ENCODE results near the gene WRAP53.

Gene WRAP53

GRCh38 chr17:7744416-7744815 lies 56.1 kb downstream of the WRAP53 start:
- H3K4me1 ChIP-seq (ENCODE audit: low read length) = no peaks in the 10 kb centered on the region
- no peaks in the 10 kb centered on the region for H3K9me2 ChIP-seq (replicated peaks; ENCODE audit: insufficient read depth, low read length)
- no peak overlapping the region for H3K4me3 ChIP-seq (ENCODE audit: low read length)
- DNase-seq = no peak
- H3K36me3 ChIP-seq (replicated peaks; ENCODE audit: insufficient read depth, low read length) = no peaks in the 10 kb centered on the region
- no peaks in the 10 kb centered on the region for H3K79me2 ChIP-seq (ENCODE audit: low read length)
- peaks cover 75% of the 10 kb centered on the region for H3K27me3 ChIP-seq (replicated peaks; ENCODE audit: insufficient read depth, low read length)
- H3K27ac ChIP-seq (ENCODE audit: low read length) = no peak overlapping the region
- no peaks in the 10 kb centered on the region for H3F3A ChIP-seq (ENCODE audit: insufficient read depth, low read length)
- H3K9me3 ChIP-seq (replicated peaks; ENCODE audit: insufficient read depth, low read length) = no peaks in the 10 kb centered on the region
- no peak overlapping the region for H2AFZ ChIP-seq (ENCODE audit: low read length)
- no peak overlapping the region for H3K9ac ChIP-seq (ENCODE audit: low read length)
- TF ChIP-seq CTCF (IDR thresholded peaks at IDR 0.05; ENCODE audit: low read length) = no peak
- TF ChIP-seq EZH2 (optimal IDR thresholded peaks at IDR 0.05; ENCODE audit: low read depth, low read length) = no peak
- TF ChIP-seq EZH2phosphoT487 (IDR thresholded peaks at IDR 0.05; ENCODE audit: low read length) = no peak
- H3K4me2 ChIP-seq (ENCODE audit: low read depth, low read length) = no peak overlapping the region
- no peaks in the 10 kb centered on the region for H4K20me1 ChIP-seq (ENCODE audit: insufficient read depth, low read length)

DNA sequence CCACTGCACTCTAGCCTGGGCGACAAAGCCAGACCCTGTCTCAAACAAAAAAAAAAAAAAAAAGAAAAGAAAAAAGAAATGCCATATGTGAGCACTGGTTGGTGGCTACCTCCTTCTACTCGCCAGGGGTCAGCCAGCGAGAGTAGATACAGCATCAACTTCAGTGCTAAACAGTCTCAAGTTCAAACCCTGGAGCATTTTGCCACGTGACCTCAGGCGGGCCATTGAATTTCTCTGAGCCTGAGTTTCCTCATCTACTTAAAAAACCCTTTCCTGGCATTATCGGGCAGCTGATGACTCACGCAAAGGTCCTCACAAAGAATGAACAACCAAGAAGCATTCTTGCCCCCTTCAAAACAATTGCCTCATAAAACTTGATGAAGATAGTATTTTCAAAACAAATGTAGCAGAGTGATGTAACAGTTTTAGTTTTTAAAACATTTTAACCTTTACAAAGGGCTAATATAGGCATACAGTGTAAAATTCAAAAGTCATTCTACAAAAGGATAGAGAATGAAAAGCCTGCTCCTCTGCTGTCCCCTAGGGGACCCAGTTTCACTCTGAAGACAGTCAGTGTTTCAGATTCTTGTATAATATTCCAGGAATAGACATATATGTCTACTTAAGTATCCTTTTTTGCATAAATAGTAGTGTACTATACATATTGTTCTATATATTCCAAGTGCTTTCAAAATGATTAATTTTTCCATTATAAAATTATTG lies 57.6 kb downstream of the WRAP53 start:
- no peaks in the 10 kb centered on the region for H3K4me1 ChIP-seq (ENCODE audit: low read length)
- no peak overlapping the region for H3K4me3 ChIP-seq (ENCODE audit: low read length)
- peaks cover 70% of the 10 kb centered on the region for H3K27me3 ChIP-seq (replicated peaks; ENCODE audit: insufficient read depth, low read length)
- no peaks in the 10 kb centered on the region for H3K79me2 ChIP-seq (ENCODE audit: low read length)
- H3K9ac ChIP-seq (ENCODE audit: low read length) = no peak overlapping the region
- no peak for DNase-seq
- no peaks in the 10 kb centered on the region for H3K36me3 ChIP-seq (replicated peaks; ENCODE audit: insufficient read depth, low read length)
- H3K4me2 ChIP-seq (ENCODE audit: low read depth, low read length) = no peak overlapping the region
- no peak overlapping the region for H2AFZ ChIP-seq (ENCODE audit: low read length)
- no peak for TF ChIP-seq CTCF (IDR thresholded peaks at IDR 0.05; ENCODE audit: low read length)
- no peak for TF ChIP-seq EZH2phosphoT487 (IDR thresholded peaks at IDR 0.05; ENCODE audit: low read length)
- TF ChIP-seq EZH2 (optimal IDR thresholded peaks at IDR 0.05; ENCODE audit: low read depth, low read length) = no peak
- no peak overlapping the region for H3K27ac ChIP-seq (ENCODE audit: low read length)
- no peaks in the 10 kb centered on the region for H3K9me2 ChIP-seq (replicated peaks; ENCODE audit: insufficient read depth, low read length)
- H4K20me1 ChIP-seq (ENCODE audit: insufficient read depth, low read length) = no peaks in the 10 kb centered on the region
- no peaks in the 10 kb centered on the region for H3F3A ChIP-seq (ENCODE audit: insufficient read depth, low read length)
- H3K9me3 ChIP-seq (replicated peaks; ENCODE audit: insufficient read depth, low read length) = no peaks in the 10 kb centered on the region

DNA sequence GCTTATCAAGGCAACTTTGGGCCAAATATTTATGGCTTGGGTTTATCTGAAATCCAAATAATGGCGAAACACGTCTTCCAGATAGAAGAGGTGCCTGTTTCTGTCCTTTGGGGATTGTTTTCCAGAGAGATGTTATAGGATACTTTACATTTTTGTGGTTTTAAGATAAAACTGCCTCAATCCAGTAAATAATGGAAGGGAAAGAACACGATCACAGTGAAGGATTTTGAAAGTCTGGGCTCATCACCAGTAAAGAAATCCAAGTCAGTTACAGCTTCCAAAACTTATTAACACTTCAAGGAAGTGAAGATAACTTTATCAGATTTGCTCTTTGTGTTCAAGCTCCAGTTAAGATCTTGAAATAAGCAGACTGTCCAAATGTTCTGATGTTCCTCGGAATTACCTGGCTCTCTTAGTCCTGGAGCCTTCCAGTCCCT lies 59.4 kb downstream of the WRAP53 start:
- no peak for DNase-seq
- Histone ChIP-seq H3K27ac (ENCODE audit: low read length) (no peak overlapping the region), H3K4me3 (ENCODE audit: low read length) (no peak overlapping the region), H3K27me3 (replicated peaks; ENCODE audit: insufficient read depth, low read length) (peaks cover 62% of the 10 kb centered on the region), H3F3A (ENCODE audit: insufficient read depth, low read length) (no peaks in the 10 kb centered on the region), H3K36me3 (replicated peaks; ENCODE audit: insufficient read depth, low read length) (no peaks in the 10 kb centered on the region), H3K9me2 (replicated peaks; ENCODE audit: insufficient read depth, low read length) (no peaks in the 10 kb centered on the region), H3K4me1 (ENCODE audit: low read length) (no peaks in the 10 kb centered on the region), H3K9ac (ENCODE audit: low read length) (no peak overlapping the region), H3K79me2 (ENCODE audit: low read length) (no peaks in the 10 kb centered on the region), H2AFZ (ENCODE audit: low read length) (no peak overlapping the region), H4K20me1 (ENCODE audit: insufficient read depth, low read length) (no peaks in the 10 kb centered on the region), H3K9me3 (replicated peaks; ENCODE audit: insufficient read depth, low read length) (no peaks in the 10 kb centered on the region), H3K4me2 (ENCODE audit: low read depth, low read length) (no peak overlapping the region)
- no peak for TF ChIP-seq CTCF (IDR thresholded peaks at IDR 0.05; ENCODE audit: low read length)
- TF ChIP-seq EZH2 (optimal IDR thresholded peaks at IDR 0.05; ENCODE audit: low read depth, low read length) = no peak
- TF ChIP-seq EZH2phosphoT487 (IDR thresholded peaks at IDR 0.05; ENCODE audit: low read length) = no peak

Measured in MM.1S (cell line).